Measurements from ENCODE around the gene SPATA6.

DNA sequence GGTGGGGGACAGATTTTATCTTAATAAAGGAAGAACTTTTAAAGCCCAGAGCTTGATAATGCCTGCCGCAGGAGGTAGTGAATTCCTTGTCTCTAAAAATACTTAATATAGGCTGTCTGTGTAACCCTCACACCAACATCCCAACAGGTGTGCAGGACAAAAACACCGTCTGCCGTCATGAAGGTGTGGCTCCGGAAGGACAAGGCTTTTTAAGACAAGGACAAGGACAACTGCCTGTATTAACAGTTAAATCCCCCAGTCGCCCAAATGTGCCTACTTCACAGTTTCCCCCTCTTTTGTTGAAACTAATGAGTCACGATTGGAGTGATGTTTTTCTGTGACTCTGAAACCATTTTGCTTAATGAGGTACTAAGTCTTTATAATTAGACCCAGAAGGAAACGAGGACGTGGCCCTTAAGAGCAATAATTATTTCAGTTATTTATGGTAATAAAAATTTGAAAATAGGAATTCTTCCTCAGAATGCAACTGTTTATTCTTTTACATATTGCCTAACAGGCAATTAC is 27.3 kb upstream of the SPATA6 start:
- TF ChIP-seq CTCF (IDR thresholded peaks at IDR 0.05; ENCODE audit: extremely low read depth in 1 of 2, insufficient read depth in 1 of 2, low read depth in 1 of 2, low read length in 2 of 2) (no peak), EZH2 (IDR thresholded peaks at IDR 0.05; ENCODE audit: borderline replicate concordance, low read depth, low read length, severe bottlenecking) (no peak), MAX (IDR thresholded peaks at IDR 0.05; ENCODE audit: insufficient read depth, insufficient read length) (no peak), POLR2A (IDR thresholded peaks at IDR 0.05; ENCODE audit: low read depth, low read length) (no peak)
